Measurements from ENCODE around the gene ACVR1C. TPM values are rescaled to one million over a fixed set of nuclear protein-coding genes. Genes with fewer than 3 reads are reported as not detected.

Gene ACVR1C
- polyA plus RNA-seq, 4 donors, result 0.04 to 0.34 (median 0.18) TPM

GRCh38 chr2:157500334-157500733, 128.3 kb downstream of the ACVR1C start:
- DNase-seq (ENCODE audit: low read depth in 4 of 4, low spot score in 3 of 4), result no peak

- DNase-seq (ENCODE audit: low read depth in 4 of 4, low spot score in 3 of 4), result no peak
Observed at GRCh38 chr2:157498483-157498882, 130.2 kb downstream of the ACVR1C start.

- no peak for DNase-seq (ENCODE audit: low read depth in 4 of 4, low spot score in 3 of 4)
Observed at GRCh38 chr2:157497638-157498314, 130.9 kb downstream of the ACVR1C start.

- peak in 3 of 4 donors; percentile 31 to 36 (median 31) for DNase-seq (ENCODE audit: low read depth in 4 of 4, low spot score in 3 of 4)
Observed at GRCh38 chr2:157492189-157492773, 136.4 kb downstream of the ACVR1C start.

GRCh38 chr2:157489983-157490382, 138.7 kb downstream of the ACVR1C start:
- DNase-seq (ENCODE audit: low read depth in 4 of 4, low spot score in 3 of 4), result no peak

- DNase-seq (ENCODE audit: low read depth in 4 of 4, low spot score in 3 of 4), result no peak
Observed at GRCh38 chr2:157488877-157489276, 139.8 kb downstream of the ACVR1C start.

GRCh38 chr2:157487747-157488146, 140.9 kb downstream of the ACVR1C start:
- DNase-seq (ENCODE audit: low read depth in 4 of 4, low spot score in 3 of 4), result no peak

- DNase-seq (ENCODE audit: low read depth in 4 of 4, low spot score in 3 of 4), result no peak
Observed at GRCh38 chr2:157487271-157487610, 141.4 kb downstream of the ACVR1C start.

GRCh38 chr2:157486596-157487270, 141.9 kb downstream of the ACVR1C start:
- no peak for DNase-seq (ENCODE audit: low read depth in 4 of 4, low spot score in 3 of 4)

- DNase-seq (ENCODE audit: low read depth in 4 of 4, low spot score in 3 of 4), result no peak
Observed at GRCh38 chr2:157480182-157480961, 148.3 kb downstream of the ACVR1C start.

- no peak for DNase-seq (ENCODE audit: low read depth in 4 of 4, low spot score in 3 of 4)
Observed at GRCh38 chr2:157479081-157480027, 149.3 kb downstream of the ACVR1C start.

- no peak for DNase-seq (ENCODE audit: low read depth in 4 of 4, low spot score in 3 of 4)
Observed at GRCh38 chr2:157477919-157478318, 150.7 kb downstream of the ACVR1C start.

- no peak for DNase-seq (ENCODE audit: low read depth in 4 of 4, low spot score in 3 of 4)
Observed at GRCh38 chr2:157476953-157477709, 151.5 kb downstream of the ACVR1C start.

Other genes with a start within 250 kb of the ACVR1C start
- gene CYTIP, start 184.8 kb downstream of the ACVR1C start, polyA plus RNA-seq (ENCODE audit: insufficient read length in 4 of 4), result 1 to 10 TPM; 1.3 to 2.3 (median 2.1) TPM
- 10 to 100 TPM; 23.5 to 48.1 (median 31.9) TPM for gene ACVR1, start 247.5 kb upstream of the ACVR1C start, polyA plus RNA-seq (ENCODE audit: insufficient read length in 4 of 4)

Data from left renal pelvis (tissue), 4 donors.